Ovary (tissue), 9 donors: Measurements from ENCODE around the gene TRPC4. TPM values are rescaled to one million over a fixed set of nuclear protein-coding genes. Genes with fewer than 3 reads are reported as not detected.

ENCODE experiments used
- DNase-seq, 5 donors: peaks; one replicate each; pipeline ENCODE4 v3.0.0-alpha.2; 2019 to 2020
- H3K27ac ChIP-seq, 2 donors: fragments of 200-600 bp; one replicate each; pipeline versions ENCODE4 v1.5.1 to v1.8.0; 2019 to 2022
- H3K27me3 ChIP-seq: fragments of 200-600 bp; one replicate; pipeline ENCODE4 v1.8.0; 2022
- H3K36me3 ChIP-seq: fragments of 200-600 bp; sonication (generic); one replicate; pipeline ENCODE4 v1.5.1; 2019
- H3K4me1 ChIP-seq: one replicate; pipeline ENCODE4 v1.8.1; 2013; ENCODE audit warnings: mild to moderate bottlenecking, moderate library complexity; ENCODE audit not compliant: insufficient read depth
- H3K4me3 ChIP-seq: fragments of 200-600 bp; sonication (generic); one replicate; pipeline ENCODE4 v1.5.1; 2017
- H3K9me3 ChIP-seq, 2 donors: fragments of 200-600 bp in 1 of 2; sonication (generic) in 1 of 2; one replicate each; pipeline versions ENCODE4 v1.5.1 to v1.8.1; 2013 to 2019; ENCODE audit warnings: mild to moderate bottlenecking in 1 of 2, moderate library complexity in 1 of 2
- EP300 ChIP-seq: sonication (generic); formaldehyde crosslinking; IDR thresholded peaks from one replicate; pipeline ENCODE4 v1.6.1; 2017; ENCODE audit warnings: antibody characterized with exemption
- POLR2A ChIP-seq: fragments of 450-650 bp; IDR thresholded peaks from one replicate; pipeline ENCODE4 v1.6.1; 2017; ENCODE audit warnings: antibody characterized with exemption, mild to moderate bottlenecking, moderate library complexity
- WGBS, 3 donors: extraction: QIAGEN DNeasy Blood & Tissue Kit in 1 of 3; methylation state at CpG; one replicate each; pipeline versions ENCODE4 v1.1.5 to v1.1.7; 2013 to 2017; 5-methylcytosine and 5-hydroxymethylcytosine counted together
- intact Hi-C, 4 donors: fragments of 100-400 bp; cut with DNase I; formaldehyde crosslinking; loops; one replicate each; pipeline versions ENCODE4 v1.11.0 to v1.15.1; 2022 to 2023
- polyA plus RNA-seq, 2 donors: library from polyadenylated mRNA; stranded (reverse); fragments of 200-250 nt in 1 of 2; fragments of 350-450 nt in 1 of 2; fragmentation: Illumina TruSeq in 1 of 2; extraction: RNeasy Lipid Tissue Mini Kit (QIAGEN cat#74804) in 1 of 2; gene quantifications; one replicate each; pipeline ENCODE4 v1.2.3, GENCODE V29; 2013 to 2014
- total RNA-seq, 7 donors: library from RNA; depleted of rRNA in 2 of 7; stranded (reverse); fragments of >200 nt in 2 of 7; fragmentation: NEBNext Ultra II Directional in 3 of 7; extraction: Animal tissue kit (Norgen Biotek cat#: 25700) in 3 of 7; gene quantifications; one replicate each; pipeline versions ENCODE4 v1.1.0 to v1.2.4, GENCODE V29; 2016 to 2023
- TF ChIP-seq, protein P1 (sequence below), 3 donors: fragments of 450-650 bp in 2 of 3; fragments of 200-600 bp in 1 of 3; IDR thresholded peaks; one replicate each; pipeline versions ENCODE4 v1.5.1 to v1.8.0; 2016 to 2022; ENCODE audit warnings: antibody characterized with exemption in 3 of 3, mild to moderate bottlenecking in 1 of 3
- donor health status: DM: no; HTN: no; CAD: no; lungs with moderate emphysema.
- donor health status: DM: no; HTN: no; CAD: no.
- donor health status: Bipolar disorder and iron deficiency.
- donor health status: DM: yes; HTN: yes; CAD: no.
- donor health status: DM: no; HTN: no; CAD: no.
- donor health status: DM: yes; HTN: yes; CAD: no.

The TRPC4 gene
- total and polyA plus RNA-seq, 9 donors, result 1.4 to 5.5 (median 3.6) TPM

- H3K4me1 ChIP-seq, result no peaks in the 10 kb centered on the region
- no peaks in the 10 kb centered on the region for H3K36me3 ChIP-seq
- TF ChIP-seq, protein P1, sequence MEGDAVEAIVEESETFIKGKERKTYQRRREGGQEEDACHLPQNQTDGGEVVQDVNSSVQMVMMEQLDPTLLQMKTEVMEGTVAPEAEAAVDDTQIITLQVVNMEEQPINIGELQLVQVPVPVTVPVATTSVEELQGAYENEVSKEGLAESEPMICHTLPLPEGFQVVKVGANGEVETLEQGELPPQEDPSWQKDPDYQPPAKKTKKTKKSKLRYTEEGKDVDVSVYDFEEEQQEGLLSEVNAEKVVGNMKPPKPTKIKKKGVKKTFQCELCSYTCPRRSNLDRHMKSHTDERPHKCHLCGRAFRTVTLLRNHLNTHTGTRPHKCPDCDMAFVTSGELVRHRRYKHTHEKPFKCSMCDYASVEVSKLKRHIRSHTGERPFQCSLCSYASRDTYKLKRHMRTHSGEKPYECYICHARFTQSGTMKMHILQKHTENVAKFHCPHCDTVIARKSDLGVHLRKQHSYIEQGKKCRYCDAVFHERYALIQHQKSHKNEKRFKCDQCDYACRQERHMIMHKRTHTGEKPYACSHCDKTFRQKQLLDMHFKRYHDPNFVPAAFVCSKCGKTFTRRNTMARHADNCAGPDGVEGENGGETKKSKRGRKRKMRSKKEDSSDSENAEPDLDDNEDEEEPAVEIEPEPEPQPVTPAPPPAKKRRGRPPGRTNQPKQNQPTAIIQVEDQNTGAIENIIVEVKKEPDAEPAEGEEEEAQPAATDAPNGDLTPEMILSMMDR (IDR thresholded peaks at IDR 0.05), result no peak
- H3K9me3 ChIP-seq, result no peaks in the 10 kb centered on the region
- no peaks in the 10 kb centered on the region for H3K27me3 ChIP-seq
- H3K4me3 ChIP-seq, result no peak overlapping the region
- 89 to 93% (median 92%) methylated on average over 8 of the region's 8 CpGs for WGBS, 3 donors
- DNase-seq, result no peak
- H3K27ac ChIP-seq, result no peak overlapping the region
- intact Hi-C loops, result no loop called here
Observed at GRCh38 chr13:37636701-37637100, 232.9 kb downstream of the TRPC4 start.

DNA sequence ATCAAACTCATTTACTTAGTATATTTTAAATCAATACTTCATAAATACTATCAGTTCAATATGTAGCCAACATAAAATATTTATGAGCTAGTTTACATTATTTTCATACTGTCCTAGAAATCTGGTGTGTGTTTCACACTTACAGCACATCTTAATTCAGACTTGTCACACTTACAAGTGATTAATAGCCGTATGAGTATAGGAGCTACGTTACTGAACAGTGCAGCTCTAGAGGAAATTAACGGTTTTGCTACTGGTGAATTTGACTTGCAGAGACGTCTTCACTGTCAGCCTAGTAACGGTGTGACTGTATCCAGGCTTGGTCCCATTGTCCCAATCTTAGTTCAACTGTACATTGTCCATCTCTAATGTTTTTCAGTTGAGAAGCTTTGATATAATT lies 237.3 kb downstream of the TRPC4 start:
- Histone ChIP-seq H3K27me3 (no peaks in the 10 kb centered on the region), H3K36me3 (no peaks in the 10 kb centered on the region), H3K4me1 (no peaks in the 10 kb centered on the region), H3K9me3 (no peaks in the 10 kb centered on the region), H3K4me3 (no peak overlapping the region), H3K27ac (no peak overlapping the region)
- TF ChIP-seq EP300 (no peak), POLR2A (no peak)
- TF ChIP-seq, protein P1 (IDR thresholded peaks at IDR 0.05), result no peak
- intact Hi-C loops, result no loop called here
- DNase-seq, result no peak
- WGBS, 3 donors, result 25 to 41% (median 30%) methylated on average over 5 of the region's 5 CpGs

GRCh38 chr13:37627428-37627827 lies 242.1 kb downstream of the TRPC4 start:
- WGBS, 3 donors, result 69 to 90% (median 71%) methylated on average over 4 of the region's 4 CpGs
- Histone ChIP-seq H3K4me1 (no peaks in the 10 kb centered on the region), H3K4me3 (no peak overlapping the region), H3K27ac (no peak overlapping the region), H3K36me3 (no peaks in the 10 kb centered on the region), H3K9me3 (no peaks in the 10 kb centered on the region), H3K27me3 (no peaks in the 10 kb centered on the region)
- no peak for DNase-seq
- TF ChIP-seq, protein P1 (IDR thresholded peaks at IDR 0.05), result no peak
- TF ChIP-seq POLR2A, result no peak
- no peak for TF ChIP-seq EP300
- intact Hi-C loops, result no loop called here

GRCh38 chr13:37621811-37622361 lies 247.7 kb downstream of the TRPC4 start:
- Histone ChIP-seq H3K9me3 (no peaks in the 10 kb centered on the region), H3K4me3 (no peak overlapping the region), H3K36me3 (no peaks in the 10 kb centered on the region), H3K27me3 (no peaks in the 10 kb centered on the region), H3K4me1 (peaks cover 3% of the 10 kb centered on the region), H3K27ac (no peak overlapping the region)
- intact Hi-C loops, result no loop called here
- WGBS, 3 donors, result 60 to 77% (median 71%) methylated on average over 3 of the region's 3 CpGs
- peak in 1 of 5 donors; percentile 12 for DNase-seq
- no peak for TF ChIP-seq POLR2A
- TF ChIP-seq, protein P1 (IDR thresholded peaks at IDR 0.05), result no peak
- TF ChIP-seq EP300, result no peak
